ENCODE measurements around the gene CHI3L2.
A peak's percentile ranks its signal among the peaks of the same experiment; 100 is the strongest.

CHI3L2 gene

GRCh38 chr1:111202366-111202706, 25.2 kb upstream of the CHI3L2 start:
- no peak for TF ChIP-seq CTCF (IDR thresholded peaks at IDR 0.05; ENCODE audit: low read depth, low read length, missing control alignments)
- no peak overlapping the region for H3K4me3 ChIP-seq (replicated peaks; ENCODE audit: low read depth, low read length)

GRCh38 chr1:111202707-111203623, 24.5 kb upstream of the CHI3L2 start:
- no peak overlapping the region for H3K4me3 ChIP-seq (replicated peaks; ENCODE audit: low read depth, low read length)
- no peak for DNase-seq (ENCODE audit: extremely low read depth, low read depth)
- no peak for TF ChIP-seq CTCF (IDR thresholded peaks at IDR 0.05; ENCODE audit: low read depth, low read length, missing control alignments)

More at GRCh38 chr1:111202366-111202706, 25.2 kb upstream of the CHI3L2 start:
- no peak for DNase-seq (ENCODE audit: extremely low read depth, low read depth)

GRCh38 chr1:111203681-111204200, 23.8 kb upstream of the CHI3L2 start:
- H3K4me3 ChIP-seq (replicated peaks; ENCODE audit: low read depth, low read length): peak overlapping the region; percentile 44
- no peak for TF ChIP-seq CTCF (IDR thresholded peaks at IDR 0.05; ENCODE audit: low read depth, low read length, missing control alignments)
- DNase-seq (ENCODE audit: extremely low read depth, low read depth): no peak

GRCh38 chr1:111204201-111204982, 23.1 kb upstream of the CHI3L2 start:
- DNase-seq (ENCODE audit: extremely low read depth, low read depth): no peak
- H3K4me3 ChIP-seq (replicated peaks; ENCODE audit: low read depth, low read length): peak overlapping the region; percentile 44
- TF ChIP-seq CTCF (IDR thresholded peaks at IDR 0.05; ENCODE audit: low read depth, low read length, missing control alignments): no peak

GRCh38 chr1:111204983-111205713, 22.4 kb upstream of the CHI3L2 start:
- H3K4me3 ChIP-seq (replicated peaks; ENCODE audit: low read depth, low read length): no peak overlapping the region
- DNase-seq (ENCODE audit: extremely low read depth, low read depth): no peak
- TF ChIP-seq CTCF (IDR thresholded peaks at IDR 0.05; ENCODE audit: low read depth, low read length, missing control alignments): no peak

GRCh38 chr1:111205714-111206050, 21.8 kb upstream of the CHI3L2 start:
- no peak overlapping the region for H3K4me3 ChIP-seq (replicated peaks; ENCODE audit: low read depth, low read length)
- TF ChIP-seq CTCF (IDR thresholded peaks at IDR 0.05; ENCODE audit: low read depth, low read length, missing control alignments): no peak
- DNase-seq (ENCODE audit: extremely low read depth, low read depth): no peak
